ENCODE measurements around the gene GOSR1. TPM values are rescaled to one million over a fixed set of nuclear protein-coding genes. Genes with fewer than 3 reads are reported as not detected.
"Not testable (repeated sequence)": the region's sequence is repeated elsewhere in the genome, so short reads cannot be mapped to it uniquely, and the experiment has no call there.

Gene GOSR1
- total RNA-seq, 1 donor from 2014 or later = 64.3 TPM

GRCh38 chr17:30541802-30542201 is 64.6 kb downstream of the GOSR1 start:
- H3K27ac Mint-ChIP-seq = no peak overlapping the region

GRCh38 chr17:30543456-30543855 is 66.2 kb downstream of the GOSR1 start:
- Mint-ChIP-seq H3K27me3 (ENCODE audit: low read depth) (no peaks in the 10 kb centered on the region), H3K4me3 (no peak overlapping the region), H3K9me3 (no peaks in the 10 kb centered on the region), H3K4me1 (peaks cover 5% of the 10 kb centered on the region), H3K27ac (no peak overlapping the region), H3K36me3 (no peaks in the 10 kb centered on the region)
- no peak for TF ChIP-seq CTCF (IDR thresholded peaks at IDR 0.05; ENCODE audit: unreplicated experiment)
- DNase-seq (ENCODE audit: low spot score in 2 of 2, unreplicated experiment in 2 of 2) = no peak

More at GRCh38 chr17:30541802-30542201, 64.6 kb downstream of the GOSR1 start:
- no peak for DNase-seq (ENCODE audit: low spot score in 2 of 2, unreplicated experiment in 2 of 2)
- peaks cover 7% of the 10 kb centered on the region for H3K9me3 Mint-ChIP-seq
- no peak overlapping the region for H3K4me3 Mint-ChIP-seq
- no peaks in the 10 kb centered on the region for H3K36me3 Mint-ChIP-seq
- peaks cover 5% of the 10 kb centered on the region for H3K4me1 Mint-ChIP-seq
- no peak for TF ChIP-seq CTCF (IDR thresholded peaks at IDR 0.05; ENCODE audit: unreplicated experiment)
- H3K27me3 Mint-ChIP-seq (ENCODE audit: low read depth) = no peaks in the 10 kb centered on the region

- Mint-ChIP-seq H3K4me1 (peaks cover 5% of the 10 kb centered on the region), H3K4me3 (no peak overlapping the region), H3K27me3 (ENCODE audit: low read depth) (no peaks in the 10 kb centered on the region), H3K27ac (no peak overlapping the region), H3K9me3 (no peaks in the 10 kb centered on the region), H3K36me3 (no peaks in the 10 kb centered on the region)
- no peak for DNase-seq (ENCODE audit: low spot score in 2 of 2, unreplicated experiment in 2 of 2)
- no peak for TF ChIP-seq CTCF (IDR thresholded peaks at IDR 0.05; ENCODE audit: unreplicated experiment)
Observed at GRCh38 chr17:30545024-30545423, 67.8 kb downstream of the GOSR1 start.

GRCh38 chr17:30547778-30548573 is 70.8 kb downstream of the GOSR1 start:
- H3K9me3 Mint-ChIP-seq = no peaks in the 10 kb centered on the region
- H3K4me3 Mint-ChIP-seq = no peak overlapping the region
- no peaks in the 10 kb centered on the region for H3K27me3 Mint-ChIP-seq (ENCODE audit: low read depth)
- no peak overlapping the region for H3K27ac Mint-ChIP-seq
- no peaks in the 10 kb centered on the region for H3K4me1 Mint-ChIP-seq
- H3K36me3 Mint-ChIP-seq = no peaks in the 10 kb centered on the region
- no peak for TF ChIP-seq CTCF (IDR thresholded peaks at IDR 0.05; ENCODE audit: unreplicated experiment)
- DNase-seq (ENCODE audit: low spot score in 2 of 2, unreplicated experiment in 2 of 2) = peak in 1 of 2 experiments; percentile 29

GRCh38 chr17:30549181-30549580 is 72.0 kb downstream of the GOSR1 start:
- not testable (repeated sequence) for DNase-seq (ENCODE audit: low spot score in 2 of 2, unreplicated experiment in 2 of 2); H3K4me1 Mint-ChIP-seq; H3K27me3 Mint-ChIP-seq (ENCODE audit: low read depth); H3K4me3 Mint-ChIP-seq; H3K9me3 Mint-ChIP-seq; H3K27ac Mint-ChIP-seq; H3K36me3 Mint-ChIP-seq

GRCh38 chr17:30549864-30550511 is 72.8 kb downstream of the GOSR1 start:
- TF ChIP-seq CTCF (IDR thresholded peaks at IDR 0.05; ENCODE audit: unreplicated experiment) = no peak
- Mint-ChIP-seq H3K9me3 (no peaks in the 10 kb centered on the region), H3K4me1 (no peaks in the 10 kb centered on the region), H3K4me3 (no peak overlapping the region), H3K27me3 (ENCODE audit: low read depth) (no peaks in the 10 kb centered on the region), H3K27ac (no peak overlapping the region), H3K36me3 (no peaks in the 10 kb centered on the region)
- peak in 1 of 2 experiments; percentile 27 for DNase-seq (ENCODE audit: low spot score in 2 of 2, unreplicated experiment in 2 of 2)

Measured in mesothelial cell of epicardium (in vitro differentiated cells).